HG02885 (cell line): ENCODE data around the gene MYT1.

ENCODE experiments used
- ATAC-seq: cut with Tn5 transposase; IDR thresholded peaks from one replicate; pipeline ENCODE4 v1.9.1; 2021; ENCODE audit warnings: mild to moderate bottlenecking; ENCODE audit not compliant: unreplicated experiment, poor library complexity

The MYT1 gene

GRCh38 chr20:64139199-64140060 lies 24.8 kb upstream of the MYT1 start:
- ATAC-seq: no peak

GRCh38 chr20:64140061-64140931 lies 24.0 kb upstream of the MYT1 start:
- no peak for ATAC-seq

GRCh38 chr20:64140956-64141355 lies 23.3 kb upstream of the MYT1 start:
- ATAC-seq: no peak

GRCh38 chr20:64142590-64142989 lies 21.7 kb upstream of the MYT1 start:
- no peak for ATAC-seq

GRCh38 chr20:64143018-64143801 lies 21.0 kb upstream of the MYT1 start:
- no peak for ATAC-seq

- ATAC-seq: no peak
These were observed 19.9 kb upstream of the MYT1 start for GRCh38 chr20:64144144-64144912.

GRCh38 chr20:64145458-64146300 lies 18.6 kb upstream of the MYT1 start:
- ATAC-seq: no peak

- ATAC-seq: no peak
These were observed 17.8 kb upstream of the MYT1 start for GRCh38 chr20:64146301-64146935.

- ATAC-seq: no peak
These were observed 17.2 kb upstream of the MYT1 start for GRCh38 chr20:64146936-64147477.

- ATAC-seq: no peak
These were observed 15.7 kb upstream of the MYT1 start for GRCh38 chr20:64148581-64148980.

GRCh38 chr20:64149141-64149540 lies 15.1 kb upstream of the MYT1 start:
- ATAC-seq: no peak

GRCh38 chr20:64149809-64150560 lies 14.3 kb upstream of the MYT1 start:
- no peak for ATAC-seq

GRCh38 chr20:64150756-64151632 lies 13.3 kb upstream of the MYT1 start:
- no peak for ATAC-seq

- ATAC-seq: no peak
These were observed 12.4 kb upstream of the MYT1 start for GRCh38 chr20:64151633-64152530.

- ATAC-seq: no peak
These were observed 11.3 kb upstream of the MYT1 start for GRCh38 chr20:64152906-64153305.

GRCh38 chr20:64153410-64153809 lies 10.8 kb upstream of the MYT1 start:
- no peak for ATAC-seq
